ENCODE measurements around the gene ZNF710. TPM values are rescaled to one million over a fixed set of nuclear protein-coding genes. Genes with fewer than 3 reads are reported as not detected.

The ZNF710 gene
- total and polyA plus RNA-seq, 9 of the 15 experiments (the other 6 are each of a cell fraction or from before 2014, with no cell fraction given), result 0.56 to 14.2 (median 5.2) TPM

DNA sequence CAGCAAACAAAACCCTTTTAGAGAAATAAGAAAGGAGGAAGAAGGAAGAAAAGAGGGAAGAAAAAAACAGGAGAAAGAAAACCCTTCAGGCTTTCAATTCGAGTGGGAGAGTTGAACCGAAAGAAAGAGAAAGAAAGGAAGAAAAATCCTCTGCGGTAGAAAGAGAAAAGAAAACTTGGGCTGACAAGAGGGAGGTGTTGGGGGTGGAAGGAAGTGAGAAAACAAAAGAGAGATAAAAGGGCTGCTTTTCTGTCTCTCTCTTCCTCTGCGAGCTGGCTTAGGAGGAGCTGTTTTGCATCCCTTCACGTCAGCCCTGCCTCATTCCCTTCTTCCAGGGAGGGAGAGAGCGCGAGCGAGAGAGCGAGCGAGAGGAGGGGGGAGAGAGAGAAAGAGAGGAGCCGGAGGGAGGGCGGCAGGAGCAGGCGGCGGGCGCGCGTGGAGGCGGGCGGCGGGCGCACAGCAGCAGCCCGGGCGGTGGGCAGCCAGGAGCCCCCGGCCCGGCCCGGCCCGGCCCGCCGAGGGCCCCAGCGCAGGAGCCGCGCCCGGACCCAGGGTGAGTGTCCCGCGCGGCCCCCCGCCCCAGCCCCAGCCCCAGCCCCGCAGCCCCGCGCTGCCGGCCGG is at the start of gene ZNF710 (continued):
- TF ChIP-seq, protein P1, sequence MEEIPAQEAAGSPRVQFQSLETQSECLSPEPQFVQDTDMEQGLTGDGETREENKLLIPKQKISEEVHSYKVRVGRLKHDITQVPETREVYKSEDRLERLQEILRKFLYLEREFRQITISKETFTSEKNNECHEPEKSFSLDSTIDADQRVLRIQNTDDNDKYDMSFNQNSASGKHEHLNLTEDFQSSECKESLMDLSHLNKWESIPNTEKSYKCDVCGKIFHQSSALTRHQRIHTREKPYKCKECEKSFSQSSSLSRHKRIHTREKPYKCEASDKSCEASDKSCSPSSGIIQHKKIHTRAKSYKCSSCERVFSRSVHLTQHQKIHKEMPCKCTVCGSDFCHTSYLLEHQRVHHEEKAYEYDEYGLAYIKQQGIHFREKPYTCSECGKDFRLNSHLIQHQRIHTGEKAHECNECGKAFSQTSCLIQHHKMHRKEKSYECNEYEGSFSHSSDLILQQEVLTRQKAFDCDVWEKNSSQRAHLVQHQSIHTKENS (CRISPR knock-in tag; IDR thresholded peaks at IDR 0.05), result no peak
- TF ChIP-seq TAL1 (IDR thresholded peaks at IDR 0.05) (no peak), GABPA (tag; conservative IDR thresholded peaks at IDR 0.05; ENCODE audit: low read depth) (no peak), PYGO2 (tag; IDR thresholded peaks at IDR 0.05) (no peak), NCOR1 (IDR thresholded peaks at IDR 0.05) (no peak), ZNF384 (IDR thresholded peaks at IDR 0.05; ENCODE audit: low read depth, low read length) (no peak), TSC22D4 (tag; IDR thresholded peaks at IDR 0.05) (no peak), ZNF24 (IDR thresholded peaks at IDR 0.05) (no peak), ZNF444 (CRISPR knock-in tag; IDR thresholded peaks at IDR 0.05) (no peak), NRF1 (conservative IDR thresholded peaks at IDR 0.05 in 1 of 2, IDR thresholded peaks at IDR 0.05 in 1 of 2) (no peak), ZC3H4 (CRISPR knock-in tag; IDR thresholded peaks at IDR 0.05; ENCODE audit: borderline replicate concordance) (no peak), HDAC1 (IDR thresholded peaks at IDR 0.05) (peak; percentile 45 to 67; a peak in 2 of 4 replicates), MTA1 (IDR thresholded peaks at IDR 0.05; ENCODE audit: borderline replicate concordance) (peak; percentile 87; the same call in 1 of the 2 replicates), ARID2 (IDR thresholded peaks at IDR 0.05) (0 out of 2 replicates have a peak, but pooled peaks have one; percentile 13), BHLHE40 (IDR thresholded peaks at IDR 0.05; ENCODE audit: low read length) (no peak), ELF4 (CRISPR knock-in tag; IDR thresholded peaks at IDR 0.05) (peak; percentile 3; the same call in 1 of the 2 replicates), ZFP30 (CRISPR knock-in tag; IDR thresholded peaks at IDR 0.05; ENCODE audit: borderline replicate concordance) (no peak), BMI1 (IDR thresholded peaks at IDR 0.05; ENCODE audit: low read length) (no peak), GATAD2A (IDR thresholded peaks at IDR 0.05) (0 out of 2 replicates have a peak, but pooled peaks have one; percentile 60), TFAM (CRISPR knock-in tag; conservative IDR thresholded peaks at IDR 0.05) (no peak), ZNF79 (CRISPR knock-in tag; IDR thresholded peaks at IDR 0.05; ENCODE audit: low read depth) (no peak), KLF10 (CRISPR knock-in tag; IDR thresholded peaks at IDR 0.05) (no peak), SMARCB1 (IDR thresholded peaks at IDR 0.05; ENCODE audit: insufficient read length, low read depth) (no peak)
- TF ChIP-seq, protein P2, sequence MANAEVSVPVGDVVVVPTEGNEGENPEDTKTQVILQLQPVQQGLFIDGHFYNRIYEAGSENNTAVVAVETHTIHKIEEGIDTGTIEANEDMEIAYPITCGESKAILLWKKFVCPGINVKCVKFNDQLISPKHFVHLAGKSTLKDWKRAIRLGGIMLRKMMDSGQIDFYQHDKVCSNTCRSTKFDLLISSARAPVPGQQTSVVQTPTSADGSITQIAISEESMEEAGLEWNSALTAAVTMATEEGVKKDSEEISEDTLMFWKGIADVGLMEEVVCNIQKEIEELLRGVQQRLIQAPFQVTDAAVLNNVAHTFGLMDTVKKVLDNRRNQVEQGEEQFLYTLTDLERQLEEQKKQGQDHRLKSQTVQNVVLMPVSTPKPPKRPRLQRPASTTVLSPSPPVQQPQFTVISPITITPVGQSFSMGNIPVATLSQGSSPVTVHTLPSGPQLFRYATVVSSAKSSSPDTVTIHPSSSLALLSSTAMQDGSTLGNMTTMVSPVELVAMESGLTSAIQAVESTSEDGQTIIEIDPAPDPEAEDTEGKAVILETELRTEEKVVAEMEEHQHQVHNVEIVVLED (CRISPR knock-in tag; IDR thresholded peaks at IDR 0.05), result no peak
- TF ChIP-seq, protein P3, sequence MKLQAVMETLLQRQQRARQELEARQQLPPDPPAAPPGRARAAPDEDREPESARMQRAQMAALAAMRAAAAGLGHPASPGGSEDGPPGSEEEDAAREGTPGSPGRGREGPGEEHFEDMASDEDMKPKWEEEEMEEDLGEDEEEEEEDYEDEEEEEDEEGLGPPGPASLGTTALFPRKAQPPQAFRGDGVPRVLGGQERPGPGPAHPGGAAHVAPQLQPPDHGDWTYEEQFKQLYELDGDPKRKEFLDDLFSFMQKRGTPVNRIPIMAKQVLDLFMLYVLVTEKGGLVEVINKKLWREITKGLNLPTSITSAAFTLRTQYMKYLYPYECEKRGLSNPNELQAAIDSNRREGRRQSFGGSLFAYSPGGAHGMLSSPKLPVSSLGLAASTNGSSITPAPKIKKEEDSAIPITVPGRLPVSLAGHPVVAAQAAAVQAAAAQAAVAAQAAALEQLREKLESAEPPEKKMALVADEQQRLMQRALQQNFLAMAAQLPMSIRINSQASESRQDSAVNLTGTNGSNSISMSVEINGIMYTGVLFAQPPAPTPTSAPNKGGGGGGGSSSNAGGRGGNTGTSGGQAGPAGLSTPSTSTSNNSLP (IDR thresholded peaks at IDR 0.05; ENCODE audit: borderline replicate concordance, low read depth, low read length), result no peak
- TF ChIP-seq, protein P4, sequence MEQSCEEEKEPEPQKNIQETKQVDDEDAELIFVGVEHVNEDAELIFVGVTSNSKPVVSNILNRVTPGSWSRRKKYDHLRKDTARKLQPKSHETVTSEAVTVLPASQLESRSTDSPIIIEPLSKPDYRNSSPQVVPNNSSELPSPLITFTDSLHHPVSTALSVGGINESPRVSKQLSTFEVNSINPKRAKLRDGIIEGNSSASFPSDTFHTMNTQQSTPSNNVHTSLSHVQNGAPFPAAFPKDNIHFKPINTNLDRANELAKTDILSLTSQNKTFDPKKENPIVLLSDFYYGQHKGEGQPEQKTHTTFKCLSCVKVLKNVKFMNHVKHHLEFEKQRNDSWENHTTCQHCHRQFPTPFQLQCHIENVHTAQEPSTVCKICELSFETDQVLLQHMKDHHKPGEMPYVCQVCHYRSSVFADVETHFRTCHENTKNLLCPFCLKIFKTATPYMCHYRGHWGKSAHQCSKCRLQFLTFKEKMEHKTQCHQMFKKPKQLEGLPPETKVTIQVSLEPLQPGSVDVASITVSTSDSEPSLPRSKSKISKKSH (CRISPR knock-in tag; IDR thresholded peaks at IDR 0.05), result no peak

Measured in K562 (cell line).